DND-41 (cell line): ENCODE data around the gene STK16.

Source experiments
- EZH2 ChIP-seq: IDR thresholded peaks from 3 replicates; pipeline ENCODE4 v1.6.1; 2012; ENCODE audit warnings: borderline replicate concordance, low read depth, mild to moderate bottlenecking, moderate library complexity, low read length, inconsistent platforms; ENCODE audit not compliant: severe bottlenecking
- TF ChIP-seq, protein P1 (sequence below): IDR thresholded peaks from 2 replicates; pipeline ENCODE4 v1.5.1; 2012; ENCODE audit warnings: borderline replicate concordance, low read length, moderate library complexity, mild to moderate bottlenecking; ENCODE audit not compliant: poor library complexity, severe bottlenecking; ENCODE audit errors: extremely low read depth

DNA sequence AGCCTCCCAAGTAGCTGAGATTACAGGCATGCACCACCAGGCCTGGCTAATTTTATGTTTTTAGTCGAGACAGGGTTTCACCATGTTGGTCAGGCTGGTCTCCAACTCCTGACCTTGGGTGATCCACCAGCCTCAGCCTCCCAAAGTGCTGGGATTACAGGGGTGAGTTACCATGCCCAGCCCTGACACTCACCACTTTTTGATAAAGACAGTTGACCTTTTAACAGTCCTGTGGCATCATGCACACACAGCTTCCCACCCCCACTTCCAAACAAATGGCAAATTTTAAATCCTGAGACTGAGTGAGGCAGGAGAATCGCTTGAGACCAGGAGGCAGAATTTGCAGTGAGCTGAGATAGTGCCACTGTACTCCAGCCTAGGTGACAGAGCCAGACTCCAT is 27.7 kb downstream of the STK16 start:
- TF ChIP-seq, protein P1, sequence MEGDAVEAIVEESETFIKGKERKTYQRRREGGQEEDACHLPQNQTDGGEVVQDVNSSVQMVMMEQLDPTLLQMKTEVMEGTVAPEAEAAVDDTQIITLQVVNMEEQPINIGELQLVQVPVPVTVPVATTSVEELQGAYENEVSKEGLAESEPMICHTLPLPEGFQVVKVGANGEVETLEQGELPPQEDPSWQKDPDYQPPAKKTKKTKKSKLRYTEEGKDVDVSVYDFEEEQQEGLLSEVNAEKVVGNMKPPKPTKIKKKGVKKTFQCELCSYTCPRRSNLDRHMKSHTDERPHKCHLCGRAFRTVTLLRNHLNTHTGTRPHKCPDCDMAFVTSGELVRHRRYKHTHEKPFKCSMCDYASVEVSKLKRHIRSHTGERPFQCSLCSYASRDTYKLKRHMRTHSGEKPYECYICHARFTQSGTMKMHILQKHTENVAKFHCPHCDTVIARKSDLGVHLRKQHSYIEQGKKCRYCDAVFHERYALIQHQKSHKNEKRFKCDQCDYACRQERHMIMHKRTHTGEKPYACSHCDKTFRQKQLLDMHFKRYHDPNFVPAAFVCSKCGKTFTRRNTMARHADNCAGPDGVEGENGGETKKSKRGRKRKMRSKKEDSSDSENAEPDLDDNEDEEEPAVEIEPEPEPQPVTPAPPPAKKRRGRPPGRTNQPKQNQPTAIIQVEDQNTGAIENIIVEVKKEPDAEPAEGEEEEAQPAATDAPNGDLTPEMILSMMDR, result no peak
- TF ChIP-seq EZH2, result no peak
